Frontal cortex (tissue), 4 donors: Measurements from ENCODE around the gene HSBP1. TPM values are rescaled to one million over a fixed set of nuclear protein-coding genes. Genes with fewer than 3 reads are reported as not detected.

Experiments
- DNase-seq, 2 donors: peaks; one replicate each; pipeline ENCODE4 v3.0.0; 2012; ENCODE audit warnings: low spot score in 2 of 2
- FAIRE-seq: peaks from 2 replicates; lab custom pipeline; 2012; peaks lifted over from hg19 to GRCh38; lab: Jason Lieb, UNC
- total RNA-seq: library from RNA; depleted of rRNA; stranded (reverse); fragments of >200 nt; gene quantifications from one replicate; pipeline ENCODE4 v1.2.3, GENCODE V29; 2014
- donor health status: control.
- donor health status: control.
- donor health status: control.

The HSBP1 gene
- total RNA-seq, result 126 TPM

GRCh38 chr16:83807710-83808572, at the start of gene HSBP1:
HSBP1 (plus strand) TSS chr16:83807978; CDS start chr16:83808077, 99 bp downstream.
- FAIRE-seq (no peak), DNase-seq (peak; percentile 89 to 94)

GRCh38 chr16:83762141-83762991, 45.4 kb upstream of the HSBP1 start:
- DNase-seq (no peak), FAIRE-seq (no peak)

GRCh38 chr16:83762992-83763358, 44.8 kb upstream of the HSBP1 start:
- no peak for FAIRE-seq
- DNase-seq, result no peak

GRCh38 chr16:83768986-83769385, 38.8 kb upstream of the HSBP1 start:
- DNase-seq (no peak), FAIRE-seq (no peak)

- DNase-seq (no peak), FAIRE-seq (no peak)
Observed at GRCh38 chr16:83769397-83770008, 38.3 kb upstream of the HSBP1 start.

GRCh38 chr16:83771306-83771942, 36.4 kb upstream of the HSBP1 start:
- no peak for DNase-seq

GRCh38 chr16:83772806-83773205, 35.0 kb upstream of the HSBP1 start:
- DNase-seq, result no peak
- FAIRE-seq, result peak; percentile 75

More at GRCh38 chr16:83771306-83771942, 36.4 kb upstream of the HSBP1 start:
- FAIRE-seq, result no peak

- DNase-seq, result no peak
- no peak for FAIRE-seq
Observed at GRCh38 chr16:83774066-83774465, 33.7 kb upstream of the HSBP1 start.

- FAIRE-seq (no peak), DNase-seq (no peak)
Observed at GRCh38 chr16:83776944-83777343, 30.8 kb upstream of the HSBP1 start.

- DNase-seq (peak in 1 of 2 donors; percentile 24), FAIRE-seq (no peak)
Observed at GRCh38 chr16:83779886-83780285, 27.9 kb upstream of the HSBP1 start.

- no peak for FAIRE-seq
- DNase-seq, result no peak
Observed at GRCh38 chr16:83785455-83785854, 22.3 kb upstream of the HSBP1 start.

GRCh38 chr16:83789642-83790401, 18.0 kb upstream of the HSBP1 start:
- no peak for FAIRE-seq
- DNase-seq, result no peak

- FAIRE-seq (no peak), DNase-seq (no peak)
Observed at GRCh38 chr16:83791916-83792315, 15.9 kb upstream of the HSBP1 start.

GRCh38 chr16:83792391-83792790, 15.4 kb upstream of the HSBP1 start:
- FAIRE-seq (no peak), DNase-seq (no peak)

GRCh38 chr16:83793179-83793578, 14.6 kb upstream of the HSBP1 start:
- no peak for DNase-seq
- FAIRE-seq, result no peak

- FAIRE-seq (no peak), DNase-seq (no peak)
Observed at GRCh38 chr16:83794860-83795554, 12.8 kb upstream of the HSBP1 start.

- no peak for DNase-seq
- FAIRE-seq, result no peak
Observed at GRCh38 chr16:83797013-83797412, 10.8 kb upstream of the HSBP1 start.

GRCh38 chr16:83799336-83799735, 8.4 kb upstream of the HSBP1 start:
- DNase-seq (no peak), FAIRE-seq (no peak)

- DNase-seq (no peak), FAIRE-seq (no peak)
Observed at GRCh38 chr16:83802135-83802534, 5.6 kb upstream of the HSBP1 start.
